HEK293T (cell line): ENCODE measurements around the gene ADGRB3.

Source experiments
- CTCF ChIA-PET: fragments of 350-600 bp; formaldehyde crosslinking; extraction: SDS; loops from one replicate; lab custom pipeline; 2021; ENCODE audit warnings: antibody characterized with exemption, inconsistent platforms; lab: Yijun Ruan, JAX
- POLR2A ChIA-PET: fragments of 350-600 bp; formaldehyde crosslinking; extraction: SDS; loops from one replicate; lab custom pipeline; 2020; ENCODE audit warnings: antibody characterized with exemption, inconsistent platforms; lab: Yijun Ruan, JAX
- DNase-seq: peaks from one replicate; pipeline ENCODE4 v3.0.0; 2012; ENCODE audit warnings: mixed read lengths; ENCODE audit errors: extremely low spot score
- ARNT ChIP-seq: fragments of 450-650 bp; IDR thresholded peaks from 2 replicates; pipeline ENCODE4 v1.6.1; 2017; ENCODE audit warnings: mild to moderate bottlenecking
- BHLHE40 ChIP-seq: fragments of 450-650 bp; IDR thresholded peaks from 2 replicates; pipeline ENCODE4 v1.6.1; 2016; ENCODE audit warnings: mild to moderate bottlenecking, moderate library complexity, borderline replicate concordance
- CTBP1 ChIP-seq: fragments of 450-650 bp; IDR thresholded peaks from 2 replicates; pipeline ENCODE4 v1.6.1; 2016; ENCODE audit warnings: borderline replicate concordance
- ELF4 ChIP-seq: fragments of 450-650 bp; IDR thresholded peaks from 2 replicates; pipeline ENCODE4 v1.6.1; 2017; ENCODE audit warnings: antibody characterized with exemption
- FOXA1 ChIP-seq: fragments of 450-650 bp; IDR thresholded peaks from 2 replicates; pipeline ENCODE4 v1.6.1; 2016; ENCODE audit warnings: mild to moderate bottlenecking
- FOXK2 ChIP-seq: fragments of 450-650 bp; IDR thresholded peaks from 2 replicates; pipeline ENCODE4 v1.6.1; 2016; ENCODE audit warnings: mild to moderate bottlenecking
- FOXM1 ChIP-seq: fragments of 450-650 bp; IDR thresholded peaks from 2 replicates; pipeline ENCODE4 v1.6.1; 2017; ENCODE audit warnings: mild to moderate bottlenecking, borderline replicate concordance
- HDGF ChIP-seq: fragments of 450-650 bp; IDR thresholded peaks from 2 replicates; pipeline ENCODE4 v1.6.1; 2017; ENCODE audit warnings: antibody characterized with exemption, borderline replicate concordance
- L3MBTL2 ChIP-seq: fragments of 450-650 bp; conservative IDR thresholded peaks from 2 replicates; pipeline ENCODE4 v1.6.1; 2016; ENCODE audit warnings: mild to moderate bottlenecking
- LEF1 ChIP-seq: fragments of 450-650 bp; IDR thresholded peaks from 2 replicates; pipeline ENCODE4 v1.6.1; 2017; ENCODE audit warnings: mild to moderate bottlenecking, borderline replicate concordance
- NFRKB ChIP-seq: fragments of 450-650 bp; IDR thresholded peaks from 2 replicates; pipeline ENCODE4 v1.6.1; 2016; ENCODE audit warnings: mild to moderate bottlenecking, moderate library complexity
- SP1 ChIP-seq: fragments of 450-650 bp; IDR thresholded peaks from 2 replicates; pipeline ENCODE4 v1.6.1; 2017
- SUZ12 ChIP-seq: fragments of 450-650 bp; IDR thresholded peaks from 2 replicates; pipeline ENCODE4 v1.6.1; 2016; ENCODE audit warnings: mild to moderate bottlenecking
- TARDBP ChIP-seq: fragments of 450-650 bp; IDR thresholded peaks from 2 replicates; pipeline ENCODE4 v1.6.1; 2016
- ZNF384 ChIP-seq: fragments of 450-650 bp; IDR thresholded peaks from 2 replicates; pipeline ENCODE4 v1.6.1; 2016
- TF ChIP-seq, protein P1 (sequence below): fragments of 450-650 bp; IDR thresholded peaks from 2 replicates; pipeline ENCODE4 v1.6.1; 2016

The ADGRB3 gene

GRCh38 chr6:69138148-69138547 lies 503.1 kb downstream of the ADGRB3 start:
- ChIA-PET POLR2A (no interaction called here), CTCF (no interaction called here)
- no peak for DNase-seq
- no peak for TF ChIP-seq ARNT
- TF ChIP-seq ZNF384: no peak

GRCh38 chr6:69138893-69139494 lies 503.9 kb downstream of the ADGRB3 start:
- TF ChIP-seq CTBP1 (no peak), BHLHE40 (no peak), L3MBTL2 (no peak), SUZ12 (no peak), ARNT (no peak), FOXM1 (no peak), SP1 (no peak), TARDBP (no peak), LEF1 (no peak), FOXA1 (no peak), FOXK2 (no peak), ZNF384 (no peak), HDGF (no peak), ELF4 (no peak), NFRKB (no peak)
- TF ChIP-seq, protein P1, sequence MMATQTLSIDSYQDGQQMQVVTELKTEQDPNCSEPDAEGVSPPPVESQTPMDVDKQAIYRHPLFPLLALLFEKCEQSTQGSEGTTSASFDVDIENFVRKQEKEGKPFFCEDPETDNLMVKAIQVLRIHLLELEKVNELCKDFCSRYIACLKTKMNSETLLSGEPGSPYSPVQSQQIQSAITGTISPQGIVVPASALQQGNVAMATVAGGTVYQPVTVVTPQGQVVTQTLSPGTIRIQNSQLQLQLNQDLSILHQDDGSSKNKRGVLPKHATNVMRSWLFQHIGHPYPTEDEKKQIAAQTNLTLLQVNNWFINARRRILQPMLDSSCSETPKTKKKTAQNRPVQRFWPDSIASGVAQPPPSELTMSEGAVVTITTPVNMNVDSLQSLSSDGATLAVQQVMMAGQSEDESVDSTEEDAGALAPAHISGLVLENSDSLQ: no peak
- POLR2A ChIA-PET: no interaction called here
- no peak for DNase-seq
- CTCF ChIA-PET: no interaction called here

- TF ChIP-seq ZNF384 (no peak), SUZ12 (no peak), NFRKB (no peak), LEF1 (no peak), FOXM1 (no peak), L3MBTL2 (no peak), HDGF (no peak), FOXA1 (no peak), FOXK2 (no peak), BHLHE40 (no peak), TARDBP (no peak), ELF4 (no peak), CTBP1 (no peak), SP1 (no peak), ARNT (no peak)
- TF ChIP-seq, protein P1: no peak
- ChIA-PET CTCF (no interaction called here), POLR2A (no interaction called here)
- no peak for DNase-seq
These were observed 510.0 kb downstream of the ADGRB3 start for GRCh38 chr6:69145062-69145461.

GRCh38 chr6:69146385-69146784 lies 511.3 kb downstream of the ADGRB3 start:
- ChIA-PET CTCF (no interaction called here), POLR2A (no interaction called here)
- TF ChIP-seq HDGF: no peak
- TF ChIP-seq, protein P1: no peak
- no peak for TF ChIP-seq NFRKB
- no peak for TF ChIP-seq SP1
- no peak for TF ChIP-seq FOXA1
- no peak for TF ChIP-seq LEF1
- TF ChIP-seq BHLHE40: no peak
- TF ChIP-seq CTBP1: no peak
- TF ChIP-seq FOXM1: no peak
- no peak for DNase-seq

GRCh38 chr6:69155467-69155866 lies 520.4 kb downstream of the ADGRB3 start:
- TF ChIP-seq L3MBTL2 (no peak), ARNT (no peak), SP1 (no peak), TARDBP (no peak), FOXM1 (no peak), ELF4 (no peak), HDGF (no peak), CTBP1 (no peak), FOXA1 (no peak), FOXK2 (no peak), LEF1 (no peak)
- DNase-seq: no peak
- CTCF ChIA-PET: no interaction called here
- POLR2A ChIA-PET: no interaction called here

DNA sequence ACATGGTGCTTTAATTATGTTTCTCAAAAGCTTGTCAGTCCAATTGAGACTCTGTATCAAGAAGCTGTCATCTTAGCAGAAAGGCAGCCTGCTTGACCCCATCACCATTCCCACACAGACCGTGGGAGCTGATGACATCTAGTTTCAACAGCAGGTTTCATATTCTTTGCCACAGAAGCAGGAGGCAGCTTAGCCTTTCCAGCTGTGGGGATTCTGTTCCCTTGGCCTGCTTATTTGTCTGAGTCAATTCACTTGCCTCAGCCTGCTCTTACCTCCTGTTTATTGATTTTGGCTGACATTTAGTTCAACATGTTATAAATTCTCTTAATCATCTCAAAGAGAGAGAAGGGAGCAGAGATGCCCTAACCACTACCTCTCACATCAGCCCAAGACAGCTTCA lies 527.7 kb downstream of the ADGRB3 start:
- POLR2A ChIA-PET: no interaction called here
- CTCF ChIA-PET: no interaction called here
- TF ChIP-seq NFRKB (no peak), L3MBTL2 (no peak), TARDBP (no peak), ZNF384 (no peak), ARNT (no peak), HDGF (no peak), SUZ12 (no peak), BHLHE40 (no peak), ELF4 (no peak), FOXK2 (no peak), LEF1 (no peak), FOXA1 (no peak), CTBP1 (no peak)
- DNase-seq: no peak
